Prostate gland (tissue), 2 donors: Measurements from ENCODE around the gene GRID1.

Experiments used
- POLR2A ChIP-seq: fragments of 450-650 bp; IDR thresholded peaks from one replicate; pipeline ENCODE4 v1.6.1; 2016; ENCODE audit warnings: antibody characterized with exemption, mild to moderate bottlenecking
- POLR2AphosphoS5 ChIP-seq: sonication (generic); formaldehyde crosslinking; IDR thresholded peaks from one replicate; pipeline ENCODE4 v1.6.1; 2017; ENCODE audit warnings: antibody characterized with exemption
- TF ChIP-seq, protein P1 (sequence below), 4 experiments: fragments of 200-600 bp in 2 of 4; fragments of 450-650 bp in 2 of 4; sonication (generic) in 2 of 4; IDR thresholded peaks; 1 replicate in 3 of 4; 2 replicates in 1 of 4; pipeline ENCODE4 v1.5.1; 2016 to 2019; ENCODE audit warnings: antibody characterized with exemption in 4 of 4, mild to moderate bottlenecking in 2 of 4, moderate library complexity in 2 of 4

DNA sequence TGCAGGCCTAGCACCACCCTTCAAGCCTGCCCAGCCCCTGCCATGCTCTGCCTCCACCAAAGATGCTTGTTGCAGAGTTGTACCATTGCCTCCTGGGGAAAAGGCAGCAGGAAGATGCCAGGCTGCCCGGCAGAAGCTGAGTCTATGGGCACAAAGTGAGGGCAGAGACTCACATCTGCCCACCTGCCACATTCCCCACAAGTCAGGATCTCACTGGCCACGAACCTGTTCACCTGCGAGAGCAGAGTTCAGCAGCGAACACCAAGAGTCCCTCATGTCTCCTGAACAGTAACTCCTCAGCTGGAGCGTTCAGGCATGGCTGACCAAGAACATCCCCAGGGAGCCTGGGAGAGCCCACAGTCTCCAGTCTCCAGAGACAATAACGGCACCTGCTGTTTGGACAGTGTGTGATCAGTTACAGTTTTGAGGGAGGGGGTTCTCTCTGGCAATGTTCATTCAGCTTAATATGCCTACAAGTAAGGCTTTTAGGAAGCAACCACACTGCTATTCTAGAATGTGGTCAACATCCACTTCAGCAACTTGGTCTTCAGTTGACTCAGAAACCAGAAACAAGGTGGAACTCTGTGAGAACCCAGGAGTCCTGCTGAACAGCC lies 78.5 kb downstream of the GRID1 start:
- TF ChIP-seq, protein P1, sequence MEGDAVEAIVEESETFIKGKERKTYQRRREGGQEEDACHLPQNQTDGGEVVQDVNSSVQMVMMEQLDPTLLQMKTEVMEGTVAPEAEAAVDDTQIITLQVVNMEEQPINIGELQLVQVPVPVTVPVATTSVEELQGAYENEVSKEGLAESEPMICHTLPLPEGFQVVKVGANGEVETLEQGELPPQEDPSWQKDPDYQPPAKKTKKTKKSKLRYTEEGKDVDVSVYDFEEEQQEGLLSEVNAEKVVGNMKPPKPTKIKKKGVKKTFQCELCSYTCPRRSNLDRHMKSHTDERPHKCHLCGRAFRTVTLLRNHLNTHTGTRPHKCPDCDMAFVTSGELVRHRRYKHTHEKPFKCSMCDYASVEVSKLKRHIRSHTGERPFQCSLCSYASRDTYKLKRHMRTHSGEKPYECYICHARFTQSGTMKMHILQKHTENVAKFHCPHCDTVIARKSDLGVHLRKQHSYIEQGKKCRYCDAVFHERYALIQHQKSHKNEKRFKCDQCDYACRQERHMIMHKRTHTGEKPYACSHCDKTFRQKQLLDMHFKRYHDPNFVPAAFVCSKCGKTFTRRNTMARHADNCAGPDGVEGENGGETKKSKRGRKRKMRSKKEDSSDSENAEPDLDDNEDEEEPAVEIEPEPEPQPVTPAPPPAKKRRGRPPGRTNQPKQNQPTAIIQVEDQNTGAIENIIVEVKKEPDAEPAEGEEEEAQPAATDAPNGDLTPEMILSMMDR (IDR thresholded peaks at IDR 0.05): no peak
- TF ChIP-seq POLR2A (no peak), POLR2AphosphoS5 (no peak)
